Duodenal mucosa (tissue), 2 donors: ENCODE measurements around the gene MTHFD1.

ENCODE experiments used
- H3K27ac ChIP-seq: one replicate; pipeline ENCODE4 v1.7.0; 2013; ENCODE audit warnings: low read depth, low read length
- H3K27me3 ChIP-seq, 2 donors: one replicate each; pipeline ENCODE4 v1.7.0; 2013; ENCODE audit warnings: low read length in 2 of 2, control low read depth in 1 of 2; ENCODE audit not compliant: insufficient read depth in 2 of 2, control insufficient read depth in 1 of 2
- H3K36me3 ChIP-seq, 2 donors: one replicate each; pipeline ENCODE4 v1.7.0; 2013; ENCODE audit warnings: low read length in 2 of 2, control low read depth in 1 of 2; ENCODE audit not compliant: insufficient read depth in 2 of 2, control insufficient read depth in 1 of 2
- H3K4me1 ChIP-seq, 2 donors: one replicate each; pipeline ENCODE4 v1.7.0; 2013; ENCODE audit warnings: low read length in 2 of 2, control low read depth in 1 of 2; ENCODE audit not compliant: insufficient read depth in 2 of 2, control insufficient read depth in 1 of 2
- H3K4me3 ChIP-seq, 2 donors: one replicate each; pipeline ENCODE4 v1.7.0; 2013; ENCODE audit warnings: low read length in 2 of 2, low read depth in 1 of 2
- H3K9ac ChIP-seq, 2 donors: one replicate each; pipeline ENCODE4 v1.7.0; 2013; ENCODE audit warnings: low read length in 2 of 2, low read depth in 1 of 2
- H3K9me3 ChIP-seq, 2 donors: one replicate each; pipeline ENCODE4 v1.7.0; 2013; ENCODE audit warnings: low read length in 2 of 2, control low read depth in 1 of 2; ENCODE audit not compliant: control insufficient read depth in 1 of 2

Gene MTHFD1

DNA sequence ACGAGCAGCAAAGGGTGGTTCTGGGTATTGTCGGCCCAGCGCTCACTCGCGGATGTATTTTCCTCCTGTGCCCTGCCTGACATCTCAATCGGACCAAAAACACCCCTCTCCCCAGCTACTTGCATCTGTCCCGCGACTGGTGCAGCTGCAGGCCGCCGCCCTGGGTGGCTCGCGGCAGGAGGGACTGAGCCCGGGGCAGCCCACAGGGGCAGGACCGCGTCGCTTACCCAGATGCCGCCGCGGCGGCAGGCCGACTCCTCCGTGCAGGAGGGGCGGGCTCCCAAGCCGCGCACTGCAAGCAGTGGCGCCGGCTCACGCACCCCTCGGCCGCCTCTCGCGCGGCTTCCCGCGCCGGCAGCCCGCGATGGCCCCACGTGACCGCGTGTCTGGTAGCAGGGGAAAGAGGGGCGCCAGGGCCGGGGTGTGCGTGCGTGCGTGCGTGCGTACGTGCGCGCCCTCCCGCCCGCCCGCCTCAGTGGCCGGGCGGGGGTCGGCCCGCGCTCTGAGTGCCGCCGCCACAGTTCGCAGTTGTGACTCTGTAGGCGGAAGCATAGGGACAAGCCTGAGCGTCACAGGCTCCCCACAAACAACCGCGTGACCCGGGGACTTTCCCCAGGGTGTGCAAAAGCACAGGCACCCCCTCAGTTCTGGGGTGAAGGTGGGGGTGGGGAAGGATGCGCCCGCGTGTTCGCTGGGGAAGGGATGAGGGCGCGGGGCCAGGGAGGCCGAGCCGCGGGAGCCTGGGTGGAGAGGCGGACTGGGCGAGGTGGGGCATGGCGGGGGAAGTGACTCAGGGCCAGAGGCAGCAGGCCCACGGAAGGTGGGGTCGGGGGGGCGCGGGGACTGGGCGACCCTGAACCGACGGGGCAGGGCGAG, 115.5 kb downstream of the MTHFD1 start, which contains the start of gene ZBTB25:
Gene ZBTB25, minus strand, starts transcription at position 405 of the 876 bp plus-strand sequence. CDS start 13,305 bp downstream, outside the sequence.
- Histone ChIP-seq H3K9me3 (no peaks in the 10 kb centered on the region), H3K4me1 (peaks cover 41 to 55% of the 10 kb centered on the region in 2 donors), H3K4me3 (peak within 1 kb of the TSS; percentile 93 to 94), H3K27me3 (no peaks in the 10 kb centered on the region), H3K36me3 (no peaks in the 10 kb centered on the region), H3K27ac (peak within 1 kb of the TSS; percentile 100), H3K9ac (peak within 1 kb of the TSS; percentile 93 to 97)

DNA sequence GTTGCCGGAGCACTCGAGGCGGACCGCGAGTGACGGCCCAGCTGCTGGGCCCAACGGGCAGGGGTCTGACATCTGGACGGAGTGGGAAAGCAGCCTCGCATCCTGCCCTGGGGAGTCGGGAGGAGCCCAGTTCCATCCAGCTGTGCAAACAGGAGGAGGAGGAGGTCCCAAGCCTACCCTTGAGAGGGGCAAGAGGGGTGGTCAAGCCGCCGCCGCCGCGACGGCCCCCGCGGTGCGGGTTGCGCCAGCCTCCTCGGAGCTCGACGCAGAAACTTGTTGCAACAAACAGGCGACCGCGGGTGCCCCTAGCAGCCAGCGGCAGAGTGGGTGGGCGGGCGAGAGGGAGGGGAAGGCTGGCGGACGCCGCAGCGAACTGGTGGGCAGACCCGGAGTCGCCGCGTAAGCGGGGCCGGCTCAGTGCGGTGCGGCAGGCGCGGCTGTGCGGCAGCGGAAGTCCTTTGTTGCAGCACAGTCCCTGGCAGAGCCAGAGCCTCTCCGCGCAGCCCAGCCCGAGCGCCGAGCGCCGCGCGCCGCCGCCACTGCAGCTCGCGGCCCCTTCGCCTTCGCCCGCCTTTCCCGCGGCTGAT, 116.2 kb downstream of the MTHFD1 start, which contains the start of gene ZBTB1:
Gene ZBTB1, plus strand, starts transcription at position 461 of the 587 bp plus-strand sequence. CDS start 16,735 bp downstream, outside the sequence.
- peak within 1 kb of the TSS; percentile 93 to 97 for H3K9ac ChIP-seq
- no peaks in the 10 kb centered on the region for H3K36me3 ChIP-seq
- no peaks in the 10 kb centered on the region for H3K27me3 ChIP-seq
- H3K27ac ChIP-seq = peak within 1 kb of the TSS; percentile 100
- H3K4me1 ChIP-seq = peaks cover 41 to 57% of the 10 kb centered on the region in 2 donors
- no peaks in the 10 kb centered on the region for H3K9me3 ChIP-seq
- peak within 1 kb of the TSS; percentile 93 to 94 for H3K4me3 ChIP-seq

GRCh38 chr14:64504897-64505794, 117.0 kb downstream of the MTHFD1 start:
- H3K27ac ChIP-seq = peak overlapping the region; percentile 100
- H3K4me1 ChIP-seq = peaks cover 43 to 57% of the 10 kb centered on the region in 2 donors
- H3K9me3 ChIP-seq = no peaks in the 10 kb centered on the region
- peak overlapping the region; percentile 93 to 94 for H3K4me3 ChIP-seq
- no peaks in the 10 kb centered on the region for H3K36me3 ChIP-seq
- no peaks in the 10 kb centered on the region for H3K27me3 ChIP-seq
- peak overlapping the region; percentile 93 to 97 for H3K9ac ChIP-seq

DNA sequence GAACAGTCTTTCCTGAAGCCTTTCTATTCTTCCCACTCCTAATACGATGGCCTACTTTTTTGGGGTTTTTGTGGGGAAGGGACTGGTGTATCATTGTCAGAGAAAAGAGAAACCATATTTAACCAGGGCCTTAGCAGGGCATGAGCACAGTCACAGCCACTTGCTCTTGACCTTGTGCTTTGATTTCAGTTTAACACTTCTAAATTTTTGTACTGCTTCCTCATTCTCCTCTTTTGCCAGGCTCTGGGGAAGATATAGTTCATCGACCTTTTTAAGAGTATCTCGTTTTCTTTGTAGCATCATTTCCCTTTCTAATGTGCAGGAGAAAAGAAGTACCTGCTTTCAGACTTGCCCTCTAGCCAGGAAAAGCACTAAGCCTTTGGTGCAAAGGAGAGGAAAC, 118.6 kb downstream of the MTHFD1 start:
- Histone ChIP-seq H3K36me3 (no peaks in the 10 kb centered on the region), H3K4me3 (peak overlapping the region; percentile 50 to 93), H3K9ac (peak overlapping the region; percentile 30 to 93), H3K9me3 (no peaks in the 10 kb centered on the region), H3K27ac (peak overlapping the region; percentile 55), H3K4me1 (peaks cover 50 to 54% of the 10 kb centered on the region in 2 donors), H3K27me3 (no peaks in the 10 kb centered on the region)

DNA sequence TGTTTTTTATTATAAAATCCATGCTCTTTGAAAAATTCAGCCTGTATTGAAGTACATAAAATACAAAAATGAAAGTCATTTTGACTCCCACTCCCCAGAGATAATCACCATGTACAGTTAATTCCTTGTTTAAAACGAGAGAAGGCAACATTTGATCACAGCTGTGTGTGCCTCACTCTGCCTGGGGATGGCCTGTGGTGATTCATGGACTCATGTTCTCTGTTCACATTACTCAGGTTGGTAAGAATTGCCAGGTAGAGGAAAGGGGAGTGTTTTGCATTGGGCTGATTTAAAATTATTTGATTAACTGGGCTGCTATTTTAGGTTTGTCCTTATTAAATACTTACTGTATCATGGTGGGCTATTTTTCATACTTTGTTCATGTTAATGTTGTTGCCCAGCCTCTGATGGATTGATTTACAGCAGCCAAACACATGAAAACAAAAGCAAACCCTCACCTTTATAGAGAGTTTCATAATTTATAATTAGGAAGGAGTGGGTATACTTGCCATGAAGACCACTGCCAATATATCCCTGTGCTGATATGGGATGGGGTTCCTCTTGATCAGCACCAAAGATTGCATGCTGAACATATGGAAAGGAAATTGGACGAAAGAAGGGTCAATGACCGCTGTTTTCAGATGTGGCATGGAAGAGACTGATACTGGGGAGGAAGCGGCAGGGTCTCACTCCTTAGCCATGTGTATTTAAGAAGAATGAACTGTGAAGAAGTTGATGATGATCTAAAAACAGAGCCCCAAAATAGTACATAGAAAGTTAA, 119.4 kb downstream of the MTHFD1 start:
- H3K27me3 ChIP-seq = no peaks in the 10 kb centered on the region
- H3K4me1 ChIP-seq = peaks cover 43 to 46% of the 10 kb centered on the region in 2 donors
- no peaks in the 10 kb centered on the region for H3K36me3 ChIP-seq
- H3K9ac ChIP-seq = no peak overlapping the region
- no peaks in the 10 kb centered on the region for H3K9me3 ChIP-seq
- no peak overlapping the region for H3K4me3 ChIP-seq
- no peak overlapping the region for H3K27ac ChIP-seq

DNA sequence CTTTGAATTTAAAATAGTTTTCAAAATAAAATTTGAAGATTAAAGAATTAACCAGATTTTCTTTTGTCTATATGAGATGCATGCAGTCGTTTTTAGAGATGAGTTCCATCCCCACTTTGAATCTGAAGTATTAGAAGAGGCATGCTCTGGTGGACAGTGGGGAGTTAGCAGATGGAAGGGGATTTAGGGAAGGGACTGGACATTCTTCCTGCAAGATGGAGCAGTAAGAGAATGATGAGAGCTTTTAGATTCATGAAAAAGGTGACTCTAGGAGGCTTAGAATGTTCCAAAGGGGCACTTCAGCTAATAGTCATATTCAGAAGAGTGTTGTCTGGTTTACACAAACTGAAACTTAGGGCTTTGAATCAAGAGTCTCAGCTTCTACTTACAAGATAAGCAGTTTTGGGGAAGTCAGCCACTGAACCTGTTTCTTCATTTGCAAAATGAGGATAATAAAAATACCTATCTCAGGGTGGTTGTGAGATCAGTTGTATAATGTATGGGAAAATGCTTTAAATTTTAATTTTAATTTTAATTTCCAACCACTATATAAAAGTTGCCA, 120.1 kb downstream of the MTHFD1 start:
- H3K27me3 ChIP-seq = no peaks in the 10 kb centered on the region
- H3K27ac ChIP-seq = no peak overlapping the region
- H3K9ac ChIP-seq = no peak overlapping the region
- peaks cover 41 to 46% of the 10 kb centered on the region in 2 donors for H3K4me1 ChIP-seq
- no peaks in the 10 kb centered on the region for H3K9me3 ChIP-seq
- H3K4me3 ChIP-seq = no peak overlapping the region
- no peaks in the 10 kb centered on the region for H3K36me3 ChIP-seq

GRCh38 chr14:64509036-64509435, 120.9 kb downstream of the MTHFD1 start:
- Histone ChIP-seq H3K4me3 (no peak overlapping the region), H3K4me1 (peaks cover 41 to 46% of the 10 kb centered on the region in 2 donors), H3K9ac (no peak overlapping the region), H3K27me3 (no peaks in the 10 kb centered on the region), H3K9me3 (no peaks in the 10 kb centered on the region), H3K36me3 (no peaks in the 10 kb centered on the region), H3K27ac (no peak overlapping the region)
